Measurements from ENCODE around the gene VPS26C. TPM values are rescaled to one million over a fixed set of nuclear protein-coding genes. Genes with fewer than 3 reads are reported as not detected.

The VPS26C gene
- total RNA-seq, 1 experiment from 2014 or later = 33.1 TPM

DNA sequence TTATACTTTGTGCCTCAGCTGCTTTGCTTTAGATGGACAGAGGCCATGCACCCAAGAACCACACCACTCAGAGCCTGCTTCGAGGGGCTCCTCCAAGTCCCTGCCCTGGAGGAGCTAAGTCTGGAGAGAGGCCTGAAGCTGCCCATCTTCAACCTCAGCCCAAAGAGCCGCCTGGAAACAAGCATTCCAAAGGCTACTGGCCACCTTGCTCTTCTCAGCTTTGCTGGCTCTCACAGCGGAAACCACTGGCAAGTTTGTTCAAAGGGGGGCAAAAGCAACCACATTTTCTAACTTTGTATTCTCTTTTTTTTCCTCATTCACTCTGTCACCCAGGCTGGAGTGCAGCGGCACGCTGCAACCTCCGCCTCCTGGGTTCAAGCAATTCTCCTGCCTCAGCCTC lies 23.2 kb downstream of the VPS26C start:
- Histone ChIP-seq H3K27me3 (no peaks in the 10 kb centered on the region), H3K4me3 (no peak overlapping the region), H3K9me3 (no peaks in the 10 kb centered on the region), H3K36me3 (peaks cover 14% of the 10 kb centered on the region)
- DNase-seq = no peak

DNA sequence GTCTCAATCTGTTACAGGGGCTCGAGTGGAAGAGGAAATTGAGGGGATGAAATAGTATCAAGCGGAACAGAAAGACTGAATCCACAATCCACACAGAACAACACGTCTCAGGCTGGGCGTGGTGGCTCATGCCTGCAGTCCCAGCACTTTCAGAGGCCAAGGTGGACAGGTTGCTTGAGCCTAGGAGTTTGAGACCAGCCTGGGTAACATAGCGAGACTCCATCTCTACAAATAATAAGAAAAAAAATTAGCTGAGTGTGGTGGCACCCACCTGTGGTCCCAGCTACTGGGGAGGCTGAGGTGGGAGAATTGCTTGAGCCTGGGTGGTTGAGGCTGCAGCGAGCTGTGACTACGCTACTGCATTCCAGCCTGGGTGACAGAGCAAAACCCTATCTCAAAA lies 25.7 kb downstream of the VPS26C start:
- no peaks in the 10 kb centered on the region for H3K9me3 ChIP-seq
- no peak overlapping the region for H3K4me3 ChIP-seq
- peaks cover 31% of the 10 kb centered on the region for H3K36me3 ChIP-seq
- no peak for DNase-seq
- H3K27me3 ChIP-seq = no peaks in the 10 kb centered on the region

DNA sequence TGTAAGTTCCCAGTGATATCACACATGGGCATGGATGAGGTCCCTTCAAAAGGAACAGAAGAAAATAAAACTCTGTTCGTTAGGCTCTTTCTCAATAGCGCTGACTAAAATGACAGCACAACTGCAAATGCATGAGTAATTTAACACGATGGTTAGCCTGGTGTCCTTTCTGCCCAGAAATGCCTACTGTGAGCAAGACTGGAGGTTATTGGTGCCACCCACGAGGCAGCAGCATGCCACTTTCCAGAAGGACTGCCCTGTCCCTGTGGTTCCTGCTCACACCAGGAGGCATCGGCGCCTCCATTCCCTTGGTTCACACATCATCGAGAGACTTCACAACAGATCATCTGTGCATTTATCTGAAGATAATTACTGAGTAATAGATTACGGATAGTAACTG lies 26.2 kb downstream of the VPS26C start:
- H3K27me3 ChIP-seq = no peaks in the 10 kb centered on the region
- no peak for DNase-seq
- H3K9me3 ChIP-seq = no peaks in the 10 kb centered on the region
- H3K36me3 ChIP-seq = peaks cover 33% of the 10 kb centered on the region
- no peak overlapping the region for H3K4me3 ChIP-seq

- no peak for DNase-seq
- Histone ChIP-seq H3K4me3 (no peak overlapping the region), H3K36me3 (peaks cover 39% of the 10 kb centered on the region), H3K9me3 (no peaks in the 10 kb centered on the region), H3K27me3 (no peaks in the 10 kb centered on the region)
These were observed 29.4 kb downstream of the VPS26C start for GRCh38 chr21:37237764-37238163.

DNA sequence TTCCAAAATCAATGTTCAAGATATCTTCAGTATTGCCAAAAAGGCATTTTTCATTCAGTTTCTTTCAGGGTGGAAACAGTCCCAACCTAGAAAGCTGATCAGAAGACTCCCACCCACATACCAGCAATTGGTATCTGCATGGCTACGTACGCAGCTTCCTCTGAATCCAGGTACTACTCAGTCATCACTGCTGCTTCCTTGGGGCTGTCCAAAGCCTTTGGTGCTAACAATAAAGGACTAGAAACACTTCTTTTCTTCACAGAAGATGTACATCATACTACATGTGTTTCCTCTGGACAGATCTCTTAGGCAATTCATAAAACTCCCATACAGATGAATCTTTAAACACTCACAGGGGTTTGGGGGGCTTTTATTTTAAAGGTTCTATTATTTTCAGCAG lies 29.8 kb downstream of the VPS26C start:
- Histone ChIP-seq H3K9me3 (no peaks in the 10 kb centered on the region), H3K4me3 (no peak overlapping the region), H3K27me3 (no peaks in the 10 kb centered on the region), H3K36me3 (peaks cover 39% of the 10 kb centered on the region)
- DNase-seq = no peak

DNA sequence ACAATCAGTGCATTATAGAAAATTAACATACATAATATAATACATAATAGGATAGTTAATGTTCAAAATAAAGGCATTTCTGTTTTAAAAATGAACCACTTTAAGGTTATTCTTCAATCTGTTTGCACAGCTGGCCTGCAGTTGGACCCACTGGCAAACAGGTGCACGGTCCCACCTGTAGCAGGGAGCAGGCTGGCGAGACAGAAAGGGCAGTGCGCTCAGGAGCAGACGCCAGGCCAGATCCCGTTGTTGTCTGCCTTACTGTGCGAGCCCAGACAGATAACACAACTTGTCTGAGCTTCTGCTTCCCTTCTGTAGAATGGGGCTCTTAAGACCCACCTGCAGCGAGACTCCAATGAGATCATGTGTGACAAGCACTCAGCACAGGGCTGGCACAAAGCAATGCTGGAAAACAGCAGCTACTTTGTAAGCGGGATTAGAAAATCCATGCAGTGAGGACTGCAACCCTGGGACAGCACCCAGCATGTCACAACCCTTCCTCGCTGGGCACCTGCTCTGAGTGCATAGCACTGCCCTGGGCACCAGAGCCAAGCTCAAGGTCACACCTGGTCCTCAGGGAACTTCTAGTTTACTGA lies 33.5 kb downstream of the VPS26C start:
- H3K27me3 ChIP-seq = no peaks in the 10 kb centered on the region
- peaks cover 56% of the 10 kb centered on the region for H3K36me3 ChIP-seq
- H3K9me3 ChIP-seq = no peaks in the 10 kb centered on the region
- no peak overlapping the region for H3K4me3 ChIP-seq
- no peak for DNase-seq

DNA sequence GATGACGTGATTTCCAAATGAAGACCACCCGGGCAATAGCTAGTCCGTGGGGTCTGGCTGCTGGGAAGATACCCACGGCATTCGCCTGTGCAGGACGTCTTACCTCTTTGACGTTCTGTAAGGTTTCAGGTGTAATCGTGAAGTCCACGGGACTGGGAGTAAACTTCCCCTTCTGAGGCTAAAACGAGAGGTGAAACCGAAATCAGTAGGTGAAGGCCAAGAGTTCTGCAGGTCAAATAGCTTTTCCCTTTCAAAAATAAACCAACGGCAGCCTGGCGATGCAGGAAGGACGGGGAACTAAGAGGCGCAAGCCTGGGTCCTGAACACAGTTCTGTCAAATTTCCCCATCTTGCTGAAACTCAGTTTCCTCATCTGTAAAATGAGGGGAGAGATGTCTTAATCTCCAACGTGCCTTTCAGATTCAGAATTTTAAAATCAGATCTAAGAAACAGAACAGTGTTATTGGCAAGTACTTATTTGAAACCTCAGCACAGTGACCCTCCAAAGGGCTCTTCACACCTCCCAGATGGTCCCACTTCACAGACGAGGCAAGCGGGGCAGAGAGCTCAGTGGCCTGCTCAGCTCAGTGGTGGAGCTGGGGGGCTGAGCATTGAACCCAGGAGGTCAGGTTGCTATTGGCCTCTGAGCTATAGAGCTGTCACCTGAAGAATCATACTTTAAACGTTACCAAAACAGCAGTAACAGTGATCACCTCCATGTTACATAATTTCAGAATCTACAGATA lies 34.7 kb downstream of the VPS26C start:
- H3K36me3 ChIP-seq = peaks cover 64% of the 10 kb centered on the region
- no peak for DNase-seq
- no peaks in the 10 kb centered on the region for H3K9me3 ChIP-seq
- H3K27me3 ChIP-seq = no peaks in the 10 kb centered on the region
- no peak overlapping the region for H3K4me3 ChIP-seq

GRCh38 chr21:37231671-37232070 lies 35.5 kb downstream of the VPS26C start:
- H3K4me3 ChIP-seq = no peak overlapping the region
- H3K9me3 ChIP-seq = no peaks in the 10 kb centered on the region
- H3K27me3 ChIP-seq = no peaks in the 10 kb centered on the region
- peaks cover 64% of the 10 kb centered on the region for H3K36me3 ChIP-seq
- DNase-seq = no peak

DNA sequence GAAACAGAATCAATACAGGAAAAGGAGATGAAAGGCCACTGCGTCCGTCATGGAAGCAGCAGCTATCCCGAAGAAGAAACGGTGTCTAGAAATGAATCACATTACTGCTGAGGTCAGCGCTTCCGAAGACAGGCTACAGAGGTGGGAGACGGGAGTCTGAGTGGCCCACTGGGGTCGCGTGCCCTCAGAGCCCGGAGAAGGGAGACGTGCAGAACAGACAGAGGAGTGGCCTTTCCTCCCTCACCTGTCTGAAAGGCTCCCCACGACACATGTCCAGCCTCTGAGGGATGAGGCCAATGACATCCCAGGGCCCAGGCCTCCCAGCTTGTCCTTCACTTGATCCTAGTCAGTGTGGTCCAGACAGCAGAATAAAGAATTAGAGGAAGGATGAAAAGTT lies 35.9 kb downstream of the VPS26C start:
- Histone ChIP-seq H3K36me3 (peaks cover 64% of the 10 kb centered on the region), H3K27me3 (no peaks in the 10 kb centered on the region), H3K9me3 (no peaks in the 10 kb centered on the region), H3K4me3 (no peak overlapping the region)
- no peak for DNase-seq

GRCh38 chr21:37230632-37231248 lies 36.4 kb downstream of the VPS26C start:
- Histone ChIP-seq H3K27me3 (no peaks in the 10 kb centered on the region), H3K36me3 (peaks cover 67% of the 10 kb centered on the region)

DNA sequence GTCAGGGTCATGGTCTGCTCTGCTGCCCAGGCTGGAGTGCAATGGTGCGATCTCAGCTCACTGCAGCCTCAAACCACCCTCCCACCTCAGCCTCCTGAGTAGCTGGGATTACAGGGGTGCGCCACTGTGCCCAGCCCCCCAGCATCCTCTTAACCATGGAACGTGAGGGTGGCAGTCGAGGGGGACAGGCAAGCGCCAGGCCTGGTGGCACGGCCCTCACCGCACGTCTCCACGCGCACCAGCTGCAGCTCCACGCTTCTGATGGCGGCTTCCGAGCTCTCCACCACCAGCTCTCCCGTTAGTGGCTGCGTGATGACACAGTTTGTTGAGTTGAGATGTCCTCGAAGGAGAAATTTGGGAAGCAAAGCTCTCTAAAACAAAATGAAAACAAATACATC lies 39.1 kb downstream of the VPS26C start:
- H3K27me3 ChIP-seq = no peaks in the 10 kb centered on the region
- no peak for DNase-seq
- H3K36me3 ChIP-seq = peaks cover 77% of the 10 kb centered on the region
- H3K4me3 ChIP-seq = no peak overlapping the region
- H3K9me3 ChIP-seq = no peaks in the 10 kb centered on the region

More at GRCh38 chr21:37230632-37231248, 36.4 kb downstream of the VPS26C start:
- no peak for DNase-seq
- Histone ChIP-seq H3K9me3 (no peaks in the 10 kb centered on the region), H3K4me3 (no peak overlapping the region)

GRCh38 chr21:37227071-37228002 lies 39.8 kb downstream of the VPS26C start:
- Histone ChIP-seq H3K27me3 (no peaks in the 10 kb centered on the region), H3K9me3 (no peaks in the 10 kb centered on the region), H3K36me3 (peaks cover 81% of the 10 kb centered on the region), H3K4me3 (no peak overlapping the region)
- no peak for DNase-seq

- DNase-seq = no peak
- H3K27me3 ChIP-seq = no peaks in the 10 kb centered on the region
- H3K36me3 ChIP-seq = peaks cover 72% of the 10 kb centered on the region
- no peaks in the 10 kb centered on the region for H3K9me3 ChIP-seq
- no peak overlapping the region for H3K4me3 ChIP-seq
These were observed 40.9 kb downstream of the VPS26C start for GRCh38 chr21:37226041-37226920.

- Histone ChIP-seq H3K27me3 (no peaks in the 10 kb centered on the region), H3K36me3 (peaks cover 63% of the 10 kb centered on the region), H3K9me3 (no peaks in the 10 kb centered on the region), H3K4me3 (no peak overlapping the region)
- no peak for DNase-seq
These were observed 42.0 kb downstream of the VPS26C start for GRCh38 chr21:37224861-37225839.

GRCh38 chr21:37223804-37224345 lies 43.3 kb downstream of the VPS26C start:
- H3K27me3 ChIP-seq = no peaks in the 10 kb centered on the region
- no peak overlapping the region for H3K4me3 ChIP-seq
- peaks cover 50% of the 10 kb centered on the region for H3K36me3 ChIP-seq
- DNase-seq = no peak
- no peaks in the 10 kb centered on the region for H3K9me3 ChIP-seq
